Adrenal gland (tissue), 5 donors: Measurements from ENCODE around the gene SIM1.

ENCODE experiments used
- CTCF ChIP-seq, 6 experiments: fragments of 450-650 bp in 4 of 6; fragments of 200-600 bp in 2 of 6; sonication (generic) in 1 of 6; IDR thresholded peaks; 1 replicate in 5 of 6; 2 replicates in 1 of 6; pipeline versions ENCODE4 v1.5.1 to v1.8.0; 2016 to 2021; ENCODE audit warnings: antibody characterized with exemption in 6 of 6, mild to moderate bottlenecking in 2 of 6, moderate library complexity in 1 of 6
- POLR2A ChIP-seq, 2 donors: fragments of 450-650 bp; IDR thresholded peaks; one replicate each; pipeline ENCODE4 v1.6.1; 2017; ENCODE audit warnings: antibody characterized with exemption in 2 of 2, mild to moderate bottlenecking in 2 of 2, moderate library complexity in 1 of 2
- donor health status: DM: no; HTN: no; CAD: no.

DNA sequence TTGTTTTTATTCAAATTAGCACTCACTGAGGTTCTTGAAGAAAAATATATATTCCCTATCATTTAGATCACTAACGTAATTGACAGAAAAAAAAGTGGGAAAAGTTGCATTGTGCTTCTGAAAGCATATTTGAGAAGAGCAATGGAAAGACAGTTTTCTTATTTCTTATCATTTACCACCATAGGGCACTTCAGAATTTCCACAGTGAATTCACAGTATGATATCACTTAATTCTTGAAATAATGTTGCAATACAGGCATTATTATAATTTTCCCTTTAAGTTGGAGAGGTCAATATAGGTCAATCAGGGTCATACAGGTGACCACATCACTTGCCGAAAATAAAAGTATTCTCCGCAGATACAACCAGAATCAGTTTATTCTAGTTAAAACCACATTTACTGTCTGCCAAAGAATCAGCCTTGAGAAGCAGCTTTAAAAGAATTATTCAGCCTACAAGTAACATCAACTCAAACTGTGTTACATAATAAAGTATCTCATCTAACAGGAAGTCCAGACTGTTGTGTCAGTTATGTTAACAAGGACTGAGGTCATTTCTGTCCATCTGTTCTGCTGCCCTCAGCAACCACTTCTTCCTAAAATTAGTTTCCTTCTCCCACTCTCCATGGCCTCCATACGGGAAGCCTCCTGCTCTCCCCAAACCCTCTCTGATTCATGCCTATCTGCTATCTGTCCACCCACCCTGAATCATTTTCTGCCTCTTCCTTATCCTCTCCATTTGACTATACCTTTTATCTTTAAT is 121.2 kb downstream of the SIM1 start:
- TF ChIP-seq POLR2A (IDR thresholded peaks at IDR 0.05) (no peak), CTCF (IDR thresholded peaks at IDR 0.05) (no peak)
